ENCODE measurements around the gene KCNJ2.

- TF ChIP-seq POLR2A (IDR thresholded peaks at IDR 0.05; ENCODE audit: low read length): no peak
- TF ChIP-seq MAFK (IDR thresholded peaks at IDR 0.05; ENCODE audit: partially characterized antibody): peak; percentile 38
- TF ChIP-seq, protein P1, sequence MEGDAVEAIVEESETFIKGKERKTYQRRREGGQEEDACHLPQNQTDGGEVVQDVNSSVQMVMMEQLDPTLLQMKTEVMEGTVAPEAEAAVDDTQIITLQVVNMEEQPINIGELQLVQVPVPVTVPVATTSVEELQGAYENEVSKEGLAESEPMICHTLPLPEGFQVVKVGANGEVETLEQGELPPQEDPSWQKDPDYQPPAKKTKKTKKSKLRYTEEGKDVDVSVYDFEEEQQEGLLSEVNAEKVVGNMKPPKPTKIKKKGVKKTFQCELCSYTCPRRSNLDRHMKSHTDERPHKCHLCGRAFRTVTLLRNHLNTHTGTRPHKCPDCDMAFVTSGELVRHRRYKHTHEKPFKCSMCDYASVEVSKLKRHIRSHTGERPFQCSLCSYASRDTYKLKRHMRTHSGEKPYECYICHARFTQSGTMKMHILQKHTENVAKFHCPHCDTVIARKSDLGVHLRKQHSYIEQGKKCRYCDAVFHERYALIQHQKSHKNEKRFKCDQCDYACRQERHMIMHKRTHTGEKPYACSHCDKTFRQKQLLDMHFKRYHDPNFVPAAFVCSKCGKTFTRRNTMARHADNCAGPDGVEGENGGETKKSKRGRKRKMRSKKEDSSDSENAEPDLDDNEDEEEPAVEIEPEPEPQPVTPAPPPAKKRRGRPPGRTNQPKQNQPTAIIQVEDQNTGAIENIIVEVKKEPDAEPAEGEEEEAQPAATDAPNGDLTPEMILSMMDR (IDR thresholded peaks at IDR 0.05): no peak
Measured at GRCh38 chr17:70190959-70191805, 21.9 kb downstream of the KCNJ2 start.

Data from A549 (cell line).